Suprapubic skin (tissue), 3 donors: ENCODE results near the gene LSM2.

Source experiments
- CTCF ChIP-seq, 2 donors: fragments of 200-600 bp in 1 of 2; fragments of 450-650 bp in 1 of 2; sonication (generic) in 1 of 2; IDR thresholded peaks; one replicate each; pipeline ENCODE4 v1.5.1; 2016 to 2019; ENCODE audit warnings: antibody characterized with exemption in 2 of 2, mild to moderate bottlenecking in 1 of 2, moderate library complexity in 1 of 2
- POLR2A ChIP-seq, 2 donors: fragments of 450-650 bp; IDR thresholded peaks; one replicate each; pipeline ENCODE4 v1.6.1; 2017; ENCODE audit warnings: antibody characterized with exemption in 2 of 2, mild to moderate bottlenecking in 2 of 2, moderate library complexity in 2 of 2

- TF ChIP-seq POLR2A (IDR thresholded peaks at IDR 0.05) (no peak), CTCF (IDR thresholded peaks at IDR 0.05) (no peak)
Observed at GRCh38 chr6:31775184-31775583, 31.6 kb downstream of the LSM2 start.
